IPS-NIHi7 (cell line): Measurements from ENCODE around the gene PLCB1.

Source experiments
- DNase-seq: peaks from one replicate; pipeline ENCODE4 v3.0.0; 2012; ENCODE audit warnings: mixed read lengths; ENCODE audit errors: extremely low spot score

The PLCB1 gene

GRCh38 chr20:8301655-8302054 is 169.6 kb downstream of the PLCB1 start:
- no peak for DNase-seq

DNA sequence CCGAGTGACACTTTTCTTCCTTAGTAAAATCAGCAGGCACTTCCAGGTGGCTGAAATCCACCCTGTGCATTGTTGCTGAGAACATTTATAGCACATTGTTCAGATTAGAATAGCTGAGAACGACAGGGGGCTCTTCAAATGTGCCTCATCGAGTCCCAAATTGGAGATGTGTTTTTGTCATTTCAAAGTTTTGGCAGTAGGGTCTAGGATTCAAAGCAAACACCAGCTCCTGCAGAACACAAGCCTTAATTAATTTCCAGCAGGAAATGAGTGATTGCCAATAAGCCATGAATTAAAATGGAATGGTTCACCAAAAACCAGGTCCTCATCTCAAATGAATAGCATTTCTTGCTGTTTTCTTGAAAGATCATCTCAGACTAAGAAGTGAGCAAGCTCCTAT is 171.6 kb downstream of the PLCB1 start:
- DNase-seq: no peak

GRCh38 chr20:8304124-8304816 is 172.2 kb downstream of the PLCB1 start:
- DNase-seq: no peak

GRCh38 chr20:8305449-8305978 is 173.4 kb downstream of the PLCB1 start:
- DNase-seq: peak; percentile 82

DNA sequence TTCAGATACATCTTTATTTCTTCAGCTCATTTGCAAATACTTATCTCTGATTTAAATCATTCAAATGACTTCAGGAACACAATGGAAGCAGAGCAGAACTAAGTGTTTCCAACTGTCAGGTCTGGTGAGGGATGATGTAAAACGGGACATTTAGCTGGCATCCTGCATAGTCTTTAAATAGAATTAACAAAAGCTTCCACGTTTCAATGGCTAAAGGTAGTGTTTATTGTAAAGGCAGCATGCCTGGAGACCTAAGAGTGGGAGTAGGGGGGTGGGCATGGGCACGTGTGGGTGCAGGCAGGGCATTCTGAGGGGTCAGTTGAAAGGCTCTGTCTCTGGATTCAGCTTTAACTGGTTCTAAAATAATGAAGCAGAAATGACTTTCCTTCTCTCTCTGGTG is 174.9 kb downstream of the PLCB1 start:
- no peak for DNase-seq

DNA sequence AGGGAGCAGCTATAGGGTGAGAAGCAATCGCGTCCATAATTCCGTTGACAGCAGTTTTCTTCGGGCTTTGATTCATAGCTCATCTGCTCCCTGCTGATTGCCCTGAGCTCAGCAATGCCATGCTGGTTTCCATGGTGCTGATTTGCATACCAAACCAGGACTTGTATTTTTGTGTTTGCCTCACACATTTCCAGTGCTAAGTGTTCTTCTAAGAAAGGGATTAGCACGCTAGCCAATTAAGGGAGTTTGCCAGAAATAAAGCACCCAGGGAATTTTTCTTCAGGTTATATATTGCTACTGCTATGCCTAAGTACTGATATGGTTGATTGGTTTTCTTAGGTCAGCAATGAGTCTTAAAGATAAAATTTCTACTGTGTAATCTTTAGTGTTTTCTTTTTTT is 177.6 kb downstream of the PLCB1 start:
- peak; percentile 24 for DNase-seq

DNA sequence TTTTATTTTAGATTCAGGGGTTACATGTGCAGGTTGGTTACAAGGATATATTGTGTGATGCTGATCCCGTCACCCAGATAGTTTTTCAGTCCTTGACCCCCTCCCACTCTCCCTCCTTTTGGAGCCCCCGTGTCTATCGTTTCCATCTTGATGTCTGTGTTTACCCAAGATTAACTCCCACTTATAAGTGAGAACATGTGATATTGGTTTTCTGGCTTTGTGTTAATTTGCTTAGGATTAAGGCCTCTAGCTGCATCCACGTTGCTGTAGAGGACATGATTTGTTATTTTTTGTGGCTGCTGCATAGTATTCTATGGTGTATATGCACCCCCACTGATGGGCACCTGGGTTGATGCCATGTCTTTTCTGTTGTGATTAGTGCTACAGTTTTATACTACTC is 178.6 kb downstream of the PLCB1 start:
- no peak for DNase-seq

GRCh38 chr20:8313073-8313472 is 181.0 kb downstream of the PLCB1 start:
- no peak for DNase-seq

DNA sequence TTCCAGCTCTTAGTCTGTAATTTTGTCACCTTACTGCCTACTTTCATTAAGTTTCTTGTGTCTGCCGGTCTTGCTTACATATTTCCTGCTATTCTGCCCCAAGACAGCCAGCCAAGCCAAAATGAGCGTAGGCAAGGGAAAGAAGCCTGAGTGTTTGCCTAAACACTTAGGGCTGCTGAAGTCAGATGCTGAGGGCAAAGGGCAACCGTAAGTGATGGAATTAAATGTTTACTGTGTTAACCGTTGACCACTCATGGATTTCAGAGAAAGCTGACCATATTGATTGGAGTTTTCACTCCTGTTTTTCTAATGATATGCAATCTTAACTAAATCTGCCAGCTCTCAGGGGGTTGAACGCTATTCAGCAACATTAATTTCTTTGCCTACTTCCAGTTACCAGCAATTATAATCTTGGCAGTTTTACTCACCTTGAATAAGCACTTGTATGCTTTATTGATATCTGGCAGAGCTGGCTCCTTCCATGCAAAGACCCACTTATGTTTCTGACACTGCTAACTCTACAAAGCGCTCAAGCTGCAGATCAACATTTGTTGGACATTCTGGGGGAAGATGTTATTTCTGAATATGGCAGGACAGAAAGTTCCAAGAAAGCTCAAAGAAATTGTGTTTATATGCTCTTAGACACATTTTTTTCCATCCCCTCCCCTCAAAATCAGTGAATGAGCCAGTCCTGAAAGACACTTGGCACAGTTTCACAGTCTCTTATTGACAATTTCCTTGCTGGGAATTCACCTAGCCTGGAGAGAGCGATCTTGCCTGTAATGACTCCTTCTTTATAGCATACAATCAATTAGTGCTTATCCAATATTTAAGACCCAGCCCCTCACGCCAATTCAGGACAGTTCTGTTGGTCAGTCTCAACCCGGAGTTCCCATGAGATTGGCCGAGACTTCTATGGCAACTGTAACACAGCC is 183.8 kb downstream of the PLCB1 start:
- no peak for DNase-seq

- no peak for DNase-seq
These were observed 185.4 kb downstream of the PLCB1 start for GRCh38 chr20:8317448-8317847.

DNA sequence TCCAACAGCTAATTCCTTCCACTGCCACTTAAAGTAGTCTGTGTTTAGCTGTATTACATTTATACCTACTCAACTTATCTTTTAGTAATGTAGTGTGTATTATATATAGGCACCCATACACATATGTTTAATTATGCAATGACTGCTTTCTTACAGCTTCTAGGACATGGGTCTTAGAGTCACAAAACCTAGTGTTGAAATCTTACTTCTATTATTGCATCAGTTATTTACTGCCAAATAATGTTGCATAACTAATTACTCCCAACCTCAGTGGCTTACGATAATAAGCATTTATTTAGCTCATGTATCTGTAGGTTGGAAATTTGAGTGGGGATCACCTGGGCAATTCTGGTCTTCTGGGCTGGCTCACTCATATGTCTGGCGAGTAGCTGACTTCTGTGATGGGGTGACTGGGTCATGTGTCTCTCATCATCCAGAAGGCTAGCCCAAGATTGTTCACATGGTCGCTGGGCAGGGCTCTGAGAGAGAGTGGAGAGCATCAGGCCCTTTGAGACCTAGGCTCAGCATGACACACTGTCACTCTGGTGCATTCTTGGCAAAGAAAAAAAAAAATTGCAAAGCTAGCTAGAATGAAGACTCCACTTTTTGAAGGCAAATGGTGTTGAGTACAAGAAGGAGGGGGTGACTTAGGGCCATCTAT is 187.0 kb downstream of the PLCB1 start:
- no peak for DNase-seq

DNA sequence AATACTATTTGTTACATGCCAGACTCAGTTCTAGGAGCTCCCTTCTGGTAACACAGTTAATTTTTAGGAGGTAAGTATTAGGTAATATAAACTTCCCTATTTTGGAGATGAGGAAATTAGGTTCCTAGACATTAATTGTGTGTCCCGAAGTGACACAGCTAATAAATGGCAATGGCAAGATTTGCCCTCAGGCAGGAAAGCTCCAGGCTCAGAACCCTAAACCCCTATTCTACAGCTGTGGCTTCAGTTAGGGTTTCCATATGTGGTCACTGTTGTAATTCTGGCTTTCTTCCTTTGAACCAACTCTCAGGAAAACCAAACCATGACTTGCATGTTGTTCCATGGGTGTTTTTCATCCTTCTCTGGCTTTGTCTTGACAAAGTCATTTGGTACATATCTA is 188.2 kb downstream of the PLCB1 start:
- no peak for DNase-seq

GRCh38 chr20:8321001-8321400 is 188.9 kb downstream of the PLCB1 start:
- DNase-seq: no peak

DNA sequence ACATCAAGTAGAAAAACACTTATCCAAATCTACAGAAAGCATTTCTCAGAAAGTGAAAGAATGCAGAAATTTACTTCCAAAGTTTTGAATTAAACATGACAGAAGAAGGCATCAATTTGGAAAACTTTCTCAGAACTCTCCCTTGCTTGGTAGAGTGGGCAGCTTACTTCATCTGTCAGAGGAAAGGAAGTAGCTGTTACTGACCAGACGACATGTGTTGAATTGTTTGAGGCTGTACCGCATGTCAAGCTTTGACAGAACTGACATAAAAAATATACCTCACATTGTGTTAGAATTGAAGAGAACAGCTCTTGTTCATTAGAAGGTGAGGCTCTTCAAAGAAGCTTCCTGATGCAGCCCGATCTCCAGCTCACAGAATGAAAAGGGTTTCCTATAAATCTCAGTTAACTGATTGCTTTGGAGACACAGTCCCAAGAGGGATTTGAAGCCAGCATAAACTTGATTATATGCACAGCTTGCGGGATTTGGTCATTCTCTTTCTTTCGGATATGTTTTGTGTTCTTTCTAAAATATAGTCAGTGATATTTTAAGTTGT is 190.7 kb downstream of the PLCB1 start:
- no peak for DNase-seq

GRCh38 chr20:8326191-8326590 is 194.1 kb downstream of the PLCB1 start:
- no peak for DNase-seq

DNA sequence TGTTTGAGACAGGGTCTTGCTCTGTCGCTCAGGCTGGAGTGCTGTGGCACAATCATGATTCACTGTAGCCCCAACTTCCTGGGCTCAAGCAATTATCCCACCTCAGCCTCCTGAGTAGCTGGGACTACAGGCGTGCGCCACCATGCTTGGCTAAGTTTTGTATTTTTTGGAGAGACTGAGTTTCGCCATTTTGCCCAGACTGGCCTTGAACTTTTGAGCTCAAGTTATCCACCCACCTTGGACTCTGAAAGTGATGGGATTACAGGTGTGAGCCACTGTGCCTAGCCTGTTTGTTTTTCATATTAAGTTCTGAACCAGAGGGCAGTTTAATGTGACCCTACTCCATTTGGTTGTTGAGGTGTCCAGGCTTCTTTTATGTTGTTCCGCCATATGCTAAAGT is 194.8 kb downstream of the PLCB1 start:
- DNase-seq: no peak

- DNase-seq: no peak
These were observed 196.1 kb downstream of the PLCB1 start for GRCh38 chr20:8328189-8328588.

DNA sequence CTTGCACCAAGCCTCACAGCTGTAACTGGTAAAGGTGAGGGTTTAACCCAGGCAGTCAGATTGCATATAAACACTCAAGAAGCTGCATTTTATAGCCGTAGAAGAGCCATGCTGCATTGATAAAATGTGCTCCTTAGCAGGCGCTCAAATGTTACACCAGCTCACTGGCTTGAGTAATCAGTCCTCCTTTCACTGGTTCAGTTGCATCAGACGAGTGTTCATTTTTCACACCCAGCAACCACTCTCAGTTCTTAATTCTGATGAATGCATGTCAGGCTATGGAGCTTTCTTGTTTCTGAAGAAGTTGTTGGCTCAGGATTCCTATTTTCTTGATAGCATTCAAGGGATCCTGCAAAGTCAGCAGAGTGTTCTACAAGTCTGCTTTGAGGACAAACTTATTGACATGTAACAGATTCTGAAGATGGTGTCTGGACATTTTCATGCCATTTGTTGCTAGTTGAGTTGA is 198.3 kb downstream of the PLCB1 start:
- no peak for DNase-seq

DNA sequence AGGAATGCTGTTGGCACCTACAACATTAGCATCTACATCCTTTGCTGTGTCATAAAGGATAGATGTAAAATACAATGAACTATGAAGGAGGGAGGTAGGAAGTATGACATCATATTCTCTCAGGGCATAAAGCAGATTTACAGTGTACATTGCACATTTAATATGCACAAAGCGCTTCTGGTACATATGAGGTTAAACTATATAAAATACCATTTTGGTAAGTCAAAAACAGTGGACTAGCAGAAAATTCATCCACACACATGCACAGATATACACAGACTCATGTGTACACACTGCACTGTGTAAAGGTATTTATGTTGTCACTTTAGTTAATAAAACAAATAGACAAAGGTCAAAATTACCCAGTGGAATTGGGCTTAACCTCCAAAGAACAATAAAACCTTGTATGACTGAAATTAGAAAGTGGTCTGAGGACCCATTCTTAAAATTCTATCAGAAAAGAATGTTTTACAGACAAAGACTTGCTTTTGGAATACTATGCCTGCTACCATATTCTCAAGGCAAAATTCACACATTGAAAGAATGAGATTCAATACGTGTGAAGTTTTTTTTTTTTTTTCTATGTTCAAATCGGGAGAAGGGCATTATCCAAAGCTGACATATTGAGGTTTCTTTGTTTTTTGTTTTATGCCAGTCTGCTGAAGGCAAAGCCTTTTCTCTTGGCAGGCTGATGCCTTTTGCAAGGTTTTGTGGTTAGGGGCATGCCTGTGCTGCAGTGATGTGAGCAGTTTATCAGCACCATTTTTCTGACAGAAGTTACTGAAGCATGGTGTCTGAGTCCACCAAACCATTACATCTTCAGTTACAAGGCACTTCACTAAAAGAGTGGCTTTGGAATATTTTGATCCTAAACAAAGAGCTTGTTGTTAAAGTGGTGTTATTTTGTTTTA is 199.0 kb downstream of the PLCB1 start:
- DNase-seq: no peak

DNA sequence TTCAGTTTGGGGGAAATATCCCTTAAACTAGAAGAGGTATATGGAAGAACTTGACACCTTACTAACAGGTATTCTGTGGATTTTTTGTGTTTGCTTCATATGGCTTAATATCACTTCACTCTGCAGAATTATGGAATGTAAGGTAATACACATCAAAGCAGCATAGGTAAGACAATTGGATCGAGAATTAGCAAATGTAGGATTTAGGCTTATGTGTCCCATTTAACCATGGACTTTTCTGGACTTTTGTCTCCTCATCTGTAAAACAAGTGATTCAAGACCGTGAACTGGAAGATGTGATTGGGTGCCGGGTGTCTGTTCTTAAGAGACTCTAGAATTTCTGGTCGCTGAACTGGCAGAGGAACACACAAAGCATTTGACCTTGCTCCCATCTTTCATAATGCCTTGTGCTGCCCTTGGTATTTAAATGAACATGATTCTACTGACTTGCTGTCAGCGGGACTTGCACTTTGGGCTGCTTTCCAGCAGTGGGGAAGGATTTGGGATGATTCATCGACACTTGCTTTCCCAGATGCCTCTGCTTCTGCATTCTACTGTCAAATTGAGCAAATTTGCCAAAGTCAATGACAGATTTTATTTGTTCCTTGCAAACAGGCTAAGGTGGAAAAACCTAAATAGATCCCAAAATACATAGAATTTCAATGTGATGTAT is 199.8 kb downstream of the PLCB1 start:
- no peak for DNase-seq
